Measurements from ENCODE around the gene TMCO4. TPM values are rescaled to one million over a fixed set of nuclear protein-coding genes. Genes with fewer than 3 reads are reported as not detected.
A peak's percentile ranks its signal among the peaks of the same experiment; 100 is the strongest.

Gene TMCO4
- total and polyA plus RNA-seq, 11 donors: 6.3 to 14.3 (median 7.6) TPM

- Histone ChIP-seq H3K27ac (no peak overlapping the region), H3K36me3 (peaks cover 0 to 25% (median 3%) of the 10 kb centered on the region in 9 donors), H3K27me3 (no peaks in the 10 kb centered on the region), H3K4me3 (no peak overlapping the region), H3K9me3 (peaks cover 0 to 15% (median 5%) of the 10 kb centered on the region in 12 donors), H3K4me1 (peaks cover 0 to 21% (median 11%) of the 10 kb centered on the region in 12 donors)
- ATAC-seq: no peak
- TF ChIP-seq CTCF (IDR thresholded peaks at IDR 0.05): no peak
- no peak for TF ChIP-seq POLR2A (IDR thresholded peaks at IDR 0.05)
- no peak for DNase-seq
- WGBS, 4 donors: 92 to 95% (median 94%) methylated on average over 8 of the region's 8 CpGs
- intact Hi-C loops (cut with DNase I): no loop called here
Observed at GRCh38 chr1:19734056-19734455, 65.7 kb downstream of the TMCO4 start.

DNA sequence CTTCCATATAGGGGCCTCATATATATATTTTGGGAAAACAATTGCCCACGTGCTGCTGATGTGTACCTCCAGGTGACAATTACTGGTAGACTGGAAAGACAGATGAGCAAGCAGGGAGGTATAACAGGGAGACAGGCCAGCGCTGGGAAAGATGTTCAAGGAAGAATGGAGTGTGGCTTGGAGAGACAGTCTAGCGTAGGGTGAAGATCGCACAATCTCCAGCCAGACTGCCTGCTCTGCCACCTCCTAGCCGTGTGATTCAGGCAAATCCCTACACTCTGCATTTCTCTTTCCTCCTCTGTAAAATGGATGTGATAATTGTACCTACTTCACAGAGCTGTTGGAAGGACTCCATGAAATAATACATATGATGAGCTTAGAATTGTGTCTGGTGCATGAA is 66.1 kb downstream of the TMCO4 start:
- no peaks in the 10 kb centered on the region for H3K27me3 ChIP-seq
- DNase-seq (no peak), ATAC-seq (no peak)
- H3K36me3 ChIP-seq: peaks cover 0 to 25% (median 3%) of the 10 kb centered on the region in 9 donors
- H3K9me3 ChIP-seq: peaks cover 0 to 11% (median 1%) of the 10 kb centered on the region in 12 donors
- H3K4me3 ChIP-seq: no peak overlapping the region
- H3K4me1 ChIP-seq: peaks cover 0 to 21% (median 11%) of the 10 kb centered on the region in 12 donors
- intact Hi-C loops (cut with DNase I): no loop called here
- no peak overlapping the region for H3K27ac ChIP-seq
- TF ChIP-seq CTCF (IDR thresholded peaks at IDR 0.05) (no peak), POLR2A (IDR thresholded peaks at IDR 0.05) (no peak)
- WGBS, 4 donors: 89 to 95% (median 92%) methylated on average over 5 of the region's 5 CpGs

DNA sequence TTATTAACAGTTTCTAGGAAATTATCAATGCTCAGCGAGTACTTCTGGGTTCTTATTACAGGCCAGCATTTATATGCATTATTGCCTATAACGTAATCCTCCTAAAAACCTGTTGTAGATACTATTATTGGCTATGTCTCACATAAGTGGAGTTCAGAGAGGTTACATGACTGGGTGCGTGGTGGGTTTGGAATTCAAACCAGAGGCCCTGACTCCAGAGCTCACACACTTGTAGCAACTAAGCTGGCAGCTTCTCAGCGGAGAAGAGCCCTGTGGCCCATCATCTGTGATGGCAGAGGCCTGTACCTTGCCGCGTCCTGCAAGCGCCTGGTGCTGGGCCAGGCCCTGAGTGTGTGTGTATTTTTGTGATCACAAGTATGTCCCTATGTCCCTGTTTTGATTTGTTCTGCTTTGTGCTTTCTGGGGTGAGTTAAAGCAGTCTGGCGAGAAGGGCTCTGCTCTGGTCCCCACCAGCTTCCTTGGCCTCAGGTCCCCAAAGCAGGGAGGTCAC is 68.3 kb downstream of the TMCO4 start:
- WGBS, 4 donors: 91 to 96% (median 96%) methylated on average over 8 of the region's 8 CpGs
- peaks cover 0 to 19% (median 11%) of the 10 kb centered on the region in 12 donors for H3K4me1 ChIP-seq
- peaks cover 0 to 27% (median 4%) of the 10 kb centered on the region in 9 donors for H3K36me3 ChIP-seq
- no peaks in the 10 kb centered on the region for H3K27me3 ChIP-seq
- intact Hi-C loops (cut with DNase I): no loop called here
- H3K4me3 ChIP-seq: no peak overlapping the region
- peaks cover 0 to 10% (median 0%) of the 10 kb centered on the region in 12 donors for H3K9me3 ChIP-seq
- TF ChIP-seq CTCF (IDR thresholded peaks at IDR 0.05) (no peak), POLR2A (IDR thresholded peaks at IDR 0.05) (no peak)
- DNase-seq (no peak), ATAC-seq (no peak)
- H3K27ac ChIP-seq: peak overlapping the region in 1 of 12 donors; percentile 55

GRCh38 chr1:19730793-19731192 is 68.9 kb downstream of the TMCO4 start:
- peaks cover 0 to 10% (median 0%) of the 10 kb centered on the region in 12 donors for H3K9me3 ChIP-seq
- WGBS, 4 donors: 79 to 95% (median 85%) methylated on average over 3 of the region's 3 CpGs
- no peak overlapping the region for H3K4me3 ChIP-seq
- H3K27me3 ChIP-seq: no peaks in the 10 kb centered on the region
- intact Hi-C loops (cut with DNase I): no loop called here
- DNase-seq: no peak
- peaks cover 0 to 13% (median 6%) of the 10 kb centered on the region in 12 donors for H3K4me1 ChIP-seq
- no peak overlapping the region for H3K27ac ChIP-seq
- TF ChIP-seq CTCF (IDR thresholded peaks at IDR 0.05) (no peak), POLR2A (IDR thresholded peaks at IDR 0.05) (no peak)
- peaks cover 0 to 33% (median 4%) of the 10 kb centered on the region in 9 donors for H3K36me3 ChIP-seq
- ATAC-seq: no peak
